HG03108 (cell line): ENCODE results near the gene CEP68.
"Not testable (repeated sequence)": the region's sequence is repeated elsewhere in the genome, so short reads cannot be mapped to it uniquely, and the experiment has no call there.

ENCODE experiments used
- ATAC-seq: cut with Tn5 transposase; IDR thresholded peaks from one replicate; pipeline ENCODE4 v1.9.1; 2021; ENCODE audit warnings: moderate library complexity; ENCODE audit not compliant: unreplicated experiment

The CEP68 gene, protein sequence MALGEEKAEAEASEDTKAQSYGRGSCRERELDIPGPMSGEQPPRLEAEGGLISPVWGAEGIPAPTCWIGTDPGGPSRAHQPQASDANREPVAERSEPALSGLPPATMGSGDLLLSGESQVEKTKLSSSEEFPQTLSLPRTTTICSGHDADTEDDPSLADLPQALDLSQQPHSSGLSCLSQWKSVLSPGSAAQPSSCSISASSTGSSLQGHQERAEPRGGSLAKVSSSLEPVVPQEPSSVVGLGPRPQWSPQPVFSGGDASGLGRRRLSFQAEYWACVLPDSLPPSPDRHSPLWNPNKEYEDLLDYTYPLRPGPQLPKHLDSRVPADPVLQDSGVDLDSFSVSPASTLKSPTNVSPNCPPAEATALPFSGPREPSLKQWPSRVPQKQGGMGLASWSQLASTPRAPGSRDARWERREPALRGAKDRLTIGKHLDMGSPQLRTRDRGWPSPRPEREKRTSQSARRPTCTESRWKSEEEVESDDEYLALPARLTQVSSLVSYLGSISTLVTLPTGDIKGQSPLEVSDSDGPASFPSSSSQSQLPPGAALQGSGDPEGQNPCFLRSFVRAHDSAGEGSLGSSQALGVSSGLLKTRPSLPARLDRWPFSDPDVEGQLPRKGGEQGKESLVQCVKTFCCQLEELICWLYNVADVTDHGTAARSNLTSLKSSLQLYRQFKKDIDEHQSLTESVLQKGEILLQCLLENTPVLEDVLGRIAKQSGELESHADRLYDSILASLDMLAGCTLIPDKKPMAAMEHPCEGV

DNA sequence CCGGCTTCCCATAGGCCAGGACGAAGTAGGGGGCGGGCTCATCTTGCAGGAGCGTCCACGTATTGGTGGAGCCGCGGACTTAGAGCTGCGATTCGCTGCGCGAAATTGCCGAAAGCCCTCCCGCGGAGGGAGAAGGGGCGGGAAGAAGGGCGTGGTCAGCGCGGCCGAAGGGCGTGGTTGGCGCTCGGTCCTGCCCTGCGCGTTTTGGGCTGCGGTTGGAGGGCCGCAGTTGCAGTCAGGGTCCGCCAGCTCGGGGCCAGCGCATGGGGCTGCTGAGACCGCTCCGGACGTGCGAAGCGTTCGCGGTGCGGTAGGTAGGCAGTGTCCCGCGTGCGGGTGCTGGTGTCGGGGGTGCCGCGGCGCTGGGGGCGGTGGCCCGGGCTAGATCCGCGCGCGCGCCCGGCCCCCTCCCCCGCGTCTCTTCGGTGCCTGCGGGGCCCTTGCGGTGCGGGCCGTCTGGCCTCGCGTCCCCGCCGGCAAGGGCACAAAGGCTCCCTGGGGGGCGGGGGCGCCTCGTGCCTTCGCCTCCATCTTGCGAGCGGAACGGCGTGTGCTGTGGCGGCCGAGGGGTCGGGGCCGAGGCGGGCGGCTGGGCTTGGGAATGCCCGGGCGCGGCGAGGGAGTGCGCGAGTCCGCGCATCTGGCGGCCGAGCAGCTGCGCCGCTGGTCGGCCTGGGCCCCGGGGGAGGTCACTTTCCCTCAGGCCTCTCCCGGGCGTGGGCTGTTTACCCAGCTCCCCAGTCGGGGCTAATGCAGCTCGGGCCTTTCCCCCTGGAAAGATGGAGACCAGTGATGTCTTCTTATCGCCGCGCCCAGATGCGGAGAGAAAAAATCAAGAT is at the start of gene CEP68:
Gene CEP68, plus strand, starts transcription at position 202 of the 839 bp plus-strand sequence. CDS start 13,029 bp downstream, outside the sequence.
- peak; percentile 82 for ATAC-seq

- ATAC-seq, result no peak
These were observed 42.4 kb upstream of the CEP68 start for GRCh38 chr2:65013776-65014175.

DNA sequence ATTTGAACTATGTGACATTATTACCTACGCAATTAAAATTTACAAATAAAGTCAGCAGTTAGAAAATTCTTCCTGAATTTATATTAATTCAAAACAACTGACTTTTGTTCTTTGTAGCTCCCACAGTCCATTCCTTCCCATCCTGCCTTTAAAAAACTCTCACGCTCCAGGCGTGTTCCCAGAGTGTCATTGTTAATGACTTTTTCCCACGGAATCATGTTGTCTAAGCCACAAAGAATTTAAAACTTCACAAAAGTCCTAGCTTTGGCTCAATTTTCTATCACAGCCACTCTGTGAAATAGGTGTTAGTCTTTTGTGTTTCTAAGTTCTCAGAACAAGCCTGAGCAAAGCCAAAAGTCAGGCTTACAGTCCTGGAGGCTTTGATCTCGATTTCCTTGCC is 40.5 kb upstream of the CEP68 start:
- ATAC-seq, result no peak

GRCh38 chr2:65016789-65017188 is 39.4 kb upstream of the CEP68 start:
- ATAC-seq, result no peak

DNA sequence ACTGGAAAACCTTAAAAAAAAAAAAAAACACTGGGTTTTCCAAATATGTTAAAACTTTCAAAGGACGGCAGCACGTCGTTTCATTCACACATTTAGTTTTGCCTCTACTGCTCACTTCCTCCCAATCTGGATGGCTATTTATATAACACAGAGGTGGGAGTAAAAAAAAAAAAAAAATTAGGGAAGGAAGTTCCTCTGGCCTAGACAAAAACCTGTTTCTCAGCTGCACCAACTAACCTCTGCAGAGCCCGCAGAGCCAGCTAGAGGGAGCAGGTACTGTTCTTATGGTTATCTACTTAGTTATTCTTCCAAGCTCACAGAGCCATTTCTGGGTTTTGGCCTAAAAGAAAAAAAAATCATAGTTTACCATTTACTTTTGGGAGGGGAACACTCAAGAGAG is 38.9 kb upstream of the CEP68 start:
- no peak for ATAC-seq

DNA sequence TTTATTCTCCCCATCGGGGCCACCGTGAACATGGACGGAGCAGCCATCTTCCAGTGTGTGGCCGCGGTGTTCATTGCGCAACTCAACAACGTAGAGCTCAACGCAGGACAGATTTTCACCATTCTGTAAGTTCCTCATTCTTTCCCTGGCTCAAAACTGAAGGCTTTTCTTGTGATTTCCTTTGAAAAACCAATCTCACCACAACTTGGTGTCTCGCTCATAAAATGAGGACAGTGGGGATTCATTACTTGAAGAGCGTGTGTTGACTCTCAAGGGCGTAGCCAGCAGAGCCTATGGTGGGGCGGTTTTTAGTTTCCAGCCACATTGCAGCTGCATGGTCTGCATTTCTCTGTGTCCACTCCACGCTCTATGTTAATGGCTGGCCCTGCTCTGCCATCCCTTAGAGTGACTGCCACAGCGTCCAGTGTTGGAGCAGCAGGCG is 38.1 kb upstream of the CEP68 start:
- no peak for ATAC-seq

GRCh38 chr2:65019010-65019409 is 37.2 kb upstream of the CEP68 start:
- no peak for ATAC-seq

GRCh38 chr2:65019675-65020195 is 36.5 kb upstream of the CEP68 start:
- no peak for ATAC-seq

DNA sequence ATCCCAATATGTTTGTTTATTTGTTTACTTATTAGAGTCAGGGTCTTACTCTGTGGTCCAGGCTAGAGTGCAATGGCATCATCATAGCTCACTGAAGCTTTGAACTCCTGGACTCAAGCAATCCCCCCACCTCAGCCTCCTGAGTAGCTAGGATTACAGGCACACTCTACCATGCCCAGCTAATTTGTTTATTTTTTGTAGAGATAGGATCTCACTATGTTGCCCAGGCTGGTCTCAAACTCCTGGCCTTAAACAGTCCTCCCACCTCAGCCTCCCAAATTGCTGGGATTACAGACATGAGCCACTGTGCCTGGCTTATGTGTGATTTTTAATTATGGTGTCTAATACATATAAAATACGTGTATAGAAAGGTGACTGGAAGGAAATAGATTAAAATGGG is 36.0 kb upstream of the CEP68 start:
- ATAC-seq, result not testable (repeated sequence)

- no peak for ATAC-seq
These were observed 35.2 kb upstream of the CEP68 start for GRCh38 chr2:65020943-65021528.

- no peak for ATAC-seq
These were observed 34.5 kb upstream of the CEP68 start for GRCh38 chr2:65021709-65022108.

GRCh38 chr2:65022189-65022588 is 34.0 kb upstream of the CEP68 start:
- no peak for ATAC-seq

GRCh38 chr2:65023742-65024141 is 32.5 kb upstream of the CEP68 start:
- ATAC-seq, result no peak

GRCh38 chr2:65024149-65024829 is 31.9 kb upstream of the CEP68 start:
- ATAC-seq, result no peak

DNA sequence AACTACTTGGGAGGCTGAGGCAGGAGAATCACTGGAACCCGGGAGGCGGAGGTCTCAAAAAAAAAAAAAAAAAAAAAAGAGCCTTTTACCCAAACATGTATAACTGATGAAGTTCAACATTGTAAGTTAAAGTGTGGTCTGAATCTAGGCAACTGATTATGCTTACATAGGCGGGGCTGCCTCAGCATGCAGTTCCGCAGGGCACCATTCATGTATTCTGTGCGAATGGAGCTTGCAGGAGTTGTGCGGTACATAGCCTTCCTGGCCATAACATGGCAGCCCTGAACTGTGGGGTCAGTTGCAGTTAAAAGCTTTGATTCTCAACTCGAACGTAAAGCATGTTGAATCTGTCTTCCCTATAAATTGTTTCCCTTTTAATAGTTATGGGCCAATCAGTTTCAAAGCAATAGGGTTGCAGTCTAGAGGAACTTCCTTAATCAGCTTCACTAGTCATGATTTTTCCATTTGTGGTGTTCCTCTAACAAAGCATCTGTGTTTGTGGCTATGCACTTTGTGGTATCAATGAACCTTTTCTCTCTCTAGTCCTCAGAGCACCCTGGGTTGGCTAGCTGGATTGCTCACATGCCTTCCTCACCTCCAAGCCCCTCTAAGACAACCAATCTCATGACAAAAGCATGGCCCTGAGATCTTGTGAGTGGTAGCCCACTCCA is 30.6 kb upstream of the CEP68 start:
- ATAC-seq, result no peak

DNA sequence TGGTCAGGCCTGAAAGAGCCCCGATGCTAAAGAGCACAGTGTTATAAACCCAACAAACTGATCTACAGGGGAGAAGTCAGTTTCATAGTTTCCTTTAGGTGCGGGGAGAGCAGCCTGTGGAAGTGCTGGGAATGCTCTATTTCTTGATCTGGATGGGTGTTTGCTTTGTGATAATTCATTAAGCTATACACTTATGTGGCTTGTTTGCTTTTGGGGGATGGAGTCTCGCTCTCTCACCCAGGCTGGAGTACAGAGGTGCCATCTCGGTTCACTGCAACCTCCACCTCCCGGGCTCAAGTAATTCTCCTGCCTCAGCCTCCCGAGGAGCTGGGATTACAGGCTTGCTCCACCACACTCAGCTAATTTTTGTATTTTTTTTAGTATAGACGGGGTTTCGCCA is 30.1 kb upstream of the CEP68 start:
- ATAC-seq, result no peak

DNA sequence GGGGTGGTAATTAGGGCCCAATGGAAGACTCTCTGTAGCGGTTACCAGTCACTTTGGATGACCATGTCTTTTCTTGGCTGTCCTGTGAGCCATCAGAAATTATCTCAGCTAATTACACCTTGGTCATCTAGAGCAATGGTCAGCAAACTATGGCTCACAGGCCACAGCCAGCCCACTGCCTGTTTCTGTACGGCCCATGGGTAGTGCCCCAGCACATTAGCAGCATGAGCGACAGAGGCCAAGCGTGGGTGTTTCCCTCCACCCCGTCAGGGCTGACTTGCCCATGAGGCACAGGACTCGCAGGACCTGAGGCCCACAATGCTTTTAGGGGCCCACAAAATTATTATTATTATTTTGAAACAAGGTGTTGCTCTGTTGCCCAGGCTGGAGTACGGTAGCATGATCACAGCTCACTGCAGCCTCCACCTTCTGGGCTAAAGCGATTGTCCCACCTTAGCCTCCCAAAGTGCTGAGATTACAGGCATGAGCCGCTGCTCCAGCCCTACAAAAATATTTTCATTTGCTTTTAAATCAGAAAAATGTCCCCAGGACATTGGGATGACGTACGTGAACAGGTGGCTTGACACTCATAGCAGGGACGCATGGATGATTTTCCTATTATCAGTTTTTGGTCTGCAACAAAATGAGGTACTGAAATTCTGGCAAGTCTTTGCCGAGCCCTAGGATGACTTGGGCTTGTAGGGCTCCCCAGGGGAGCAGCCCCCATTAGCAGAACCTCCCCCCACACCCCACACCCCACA is 29.3 kb upstream of the CEP68 start:
- no peak for ATAC-seq

- no peak for ATAC-seq
These were observed 28.5 kb upstream of the CEP68 start for GRCh38 chr2:65027616-65028244.
